ENCODE results near the gene SYDE2.

- TF ChIP-seq ZNF24 (IDR thresholded peaks at IDR 0.05) (no peak), ZBTB49 (CRISPR knock-in tag; IDR thresholded peaks at IDR 0.05; ENCODE audit: borderline replicate concordance) (no peak), NR2F6 (CRISPR knock-in tag; IDR thresholded peaks at IDR 0.05) (no peak), ZNF785 (CRISPR knock-in tag; IDR thresholded peaks at IDR 0.05) (no peak), ZNF282 (CRISPR knock-in tag; IDR thresholded peaks at IDR 0.05) (no peak), ZNF318 (IDR thresholded peaks at IDR 0.05; ENCODE audit: borderline replicate concordance in 1 of 2, low read depth in 1 of 2) (no peak), GTF2E2 (tag; IDR thresholded peaks at IDR 0.05) (no peak), NCOA4 (IDR thresholded peaks at IDR 0.05; ENCODE audit: partially characterized antibody) (no peak), ZHX1 (conservative IDR thresholded peaks at IDR 0.05; ENCODE audit: low read length) (no peak), PATZ1 (CRISPR knock-in tag; IDR thresholded peaks at IDR 0.05; ENCODE audit: borderline replicate concordance) (no peak), ARID4B (CRISPR knock-in tag; IDR thresholded peaks at IDR 0.05) (no peak), TAF1 (IDR thresholded peaks at IDR 0.05; ENCODE audit: control insufficient read depth, extremely low read depth, insufficient read depth, low read length, severe bottlenecking) (no peak), ARNT (IDR thresholded peaks at IDR 0.05) (no peak), POLR2AphosphoS5 (IDR thresholded peaks at IDR 0.05; ENCODE audit: control insufficient read depth, insufficient read depth, low read depth, low read length) (no peak)
These were observed 29.6 kb upstream of the SYDE2 start for GRCh38 chr1:85230305-85230977.
